Adrenal gland (tissue), 12 donors: ENCODE data around the gene TIFAB. TPM values are rescaled to one million over a fixed set of nuclear protein-coding genes. Genes with fewer than 3 reads are reported as not detected.

Experiments
- DNase-seq, 7 donors: peaks; one replicate each; pipeline ENCODE4 v3.0.0-alpha.2; 2019 to 2020
- H3K27ac ChIP-seq, 5 donors: fragments of 200-600 bp; sonication (generic) in 4 of 5; 1 replicate in 3 of 5; 2 replicates in 2 of 5; pipeline versions ENCODE4 v1.5.1 to v1.8.0; 2016 to 2020; ENCODE audit warnings: mild to moderate bottlenecking in 1 of 5
- H3K27me3 ChIP-seq: fragments of 200-600 bp; 2 replicates; pipeline ENCODE4 v1.8.0; 2021
- H3K36me3 ChIP-seq, 2 donors: fragments of 200-600 bp; replicated peaks in 1 of 2; 1 replicate in 1 of 2; 2 replicates in 1 of 2; pipeline versions ENCODE4 v1.5.1 to v1.8.0; 2018 to 2022
- H3K4me1 ChIP-seq, 2 donors: fragments of 200-600 bp; replicated peaks in 1 of 2; 1 replicate in 1 of 2; 2 replicates in 1 of 2; pipeline versions ENCODE4 v1.5.1 to v1.8.0; 2018 to 2021
- H3K4me3 ChIP-seq, 4 donors: fragments of 200-600 bp; sonication (generic) in 3 of 4; one replicate each; pipeline ENCODE4 v1.5.1; 2016 to 2018
- H3K9me3 ChIP-seq, 3 donors: fragments of 200-600 bp; sonication (generic) in 1 of 3; replicated peaks in 1 of 3; 1 replicate in 2 of 3; 2 replicates in 1 of 3; pipeline versions ENCODE4 v1.5.1 to v1.8.0; 2016 to 2021
- POLR2A ChIP-seq, 2 donors: fragments of 450-650 bp; IDR thresholded peaks; one replicate each; pipeline ENCODE4 v1.6.1; 2017; ENCODE audit warnings: antibody characterized with exemption in 2 of 2, mild to moderate bottlenecking in 2 of 2, moderate library complexity in 1 of 2
- WGBS, 4 donors: extraction: QIAGEN DNeasy Blood & Tissue Kit in 2 of 4; methylation state at CpG; one replicate each; pipeline versions ENCODE4 v1.1.5 to v1.1.7; 2013 to 2017; 5-methylcytosine and 5-hydroxymethylcytosine counted together
- intact Hi-C, 2 donors: fragments of 100-400 bp; cut with DNase I; formaldehyde crosslinking; loops; one replicate each; pipeline versions ENCODE4 v1.14.1 to v1.15.0; 2022 to 2023
- polyA plus RNA-seq, 3 donors: library from polyadenylated mRNA; stranded (reverse); fragments of 200-250 nt in 2 of 3; fragments of 350-450 nt in 1 of 3; fragmentation: Illumina TruSeq in 1 of 3; extraction: RNeasy Lipid Tissue Mini Kit (QIAGEN cat#74804) in 1 of 3; gene quantifications; one replicate each; pipeline ENCODE4 v1.2.3, GENCODE V29; 2013 to 2014
- total RNA-seq, 9 donors: library from RNA; depleted of rRNA in 4 of 9; stranded (reverse); fragments of >200 nt in 4 of 9; fragments of 120-200 nt in 1 of 9; fragmentation: NEBNext Ultra II Directional in 1 of 9; extraction: Animal tissue kit (Norgen Biotek cat#: 25700) in 1 of 9; gene quantifications; one replicate each; pipeline versions ENCODE4 v1.1.0 to v1.2.4, GENCODE V29; 2013 to 2023
- TF ChIP-seq, protein P1 (sequence below), 6 experiments: fragments of 450-650 bp in 4 of 6; fragments of 200-600 bp in 2 of 6; sonication (generic) in 1 of 6; IDR thresholded peaks; 1 replicate in 5 of 6; 2 replicates in 1 of 6; pipeline versions ENCODE4 v1.5.1 to v1.8.0; 2016 to 2021; ENCODE audit warnings: antibody characterized with exemption in 6 of 6, mild to moderate bottlenecking in 2 of 6, moderate library complexity in 1 of 6
- donor health status: healthy with polysubstance abuse.
- donor health status: Bipolar disorder and iron deficiency.
- donor health status: DM: yes; HTN: yes; CAD: no.
- donor health status: DM: no; HTN: no; CAD: no.
- donor health status: DM: no; HTN: no; CAD: no.
- donor health status: DM: yes; HTN: yes; CAD: no.

The TIFAB gene
- total and polyA plus RNA-seq, 12 donors, result 0.06 to 0.08 TPM; not detected in 10

- no peak for TF ChIP-seq POLR2A (IDR thresholded peaks at IDR 0.05)
- TF ChIP-seq, protein P1, sequence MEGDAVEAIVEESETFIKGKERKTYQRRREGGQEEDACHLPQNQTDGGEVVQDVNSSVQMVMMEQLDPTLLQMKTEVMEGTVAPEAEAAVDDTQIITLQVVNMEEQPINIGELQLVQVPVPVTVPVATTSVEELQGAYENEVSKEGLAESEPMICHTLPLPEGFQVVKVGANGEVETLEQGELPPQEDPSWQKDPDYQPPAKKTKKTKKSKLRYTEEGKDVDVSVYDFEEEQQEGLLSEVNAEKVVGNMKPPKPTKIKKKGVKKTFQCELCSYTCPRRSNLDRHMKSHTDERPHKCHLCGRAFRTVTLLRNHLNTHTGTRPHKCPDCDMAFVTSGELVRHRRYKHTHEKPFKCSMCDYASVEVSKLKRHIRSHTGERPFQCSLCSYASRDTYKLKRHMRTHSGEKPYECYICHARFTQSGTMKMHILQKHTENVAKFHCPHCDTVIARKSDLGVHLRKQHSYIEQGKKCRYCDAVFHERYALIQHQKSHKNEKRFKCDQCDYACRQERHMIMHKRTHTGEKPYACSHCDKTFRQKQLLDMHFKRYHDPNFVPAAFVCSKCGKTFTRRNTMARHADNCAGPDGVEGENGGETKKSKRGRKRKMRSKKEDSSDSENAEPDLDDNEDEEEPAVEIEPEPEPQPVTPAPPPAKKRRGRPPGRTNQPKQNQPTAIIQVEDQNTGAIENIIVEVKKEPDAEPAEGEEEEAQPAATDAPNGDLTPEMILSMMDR (IDR thresholded peaks at IDR 0.05), result no peak
These were observed 2.8 kb upstream of the TIFAB start for GRCh38 chr5:135454946-135455345.

DNA sequence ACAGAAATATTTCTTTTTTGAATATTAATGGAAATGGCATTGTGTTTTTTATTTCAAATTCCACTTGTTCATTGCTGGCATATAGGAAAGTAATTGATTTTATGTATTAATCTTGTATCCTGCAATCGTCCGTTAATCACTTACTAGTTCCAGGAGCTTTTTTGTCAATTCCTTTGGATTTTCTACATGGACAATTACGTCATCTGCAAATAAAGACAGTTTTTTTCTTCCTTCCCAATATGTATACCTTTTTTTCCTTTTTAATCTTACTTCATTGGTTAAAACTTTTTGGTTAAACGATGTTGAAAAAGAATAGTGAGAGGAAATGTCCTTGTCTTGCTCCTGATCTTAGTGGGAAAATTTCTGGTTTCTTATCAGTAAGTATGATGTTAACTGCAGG lies 1.5 kb upstream of the TIFAB start:
- WGBS, 4 donors, result 69 to 83% (median 79%) methylated on average over 4 of the region's 4 CpGs
- Histone ChIP-seq H3K9me3 (no peaks in the 10 kb centered on the region), H3K4me3 (no peak overlapping the region), H3K27ac (no peak overlapping the region), H3K27me3 (no peaks in the 10 kb centered on the region), H3K4me1 (peaks cover 8 to 12% of the 10 kb centered on the region in 2 donors), H3K36me3 (no peaks in the 10 kb centered on the region)
- no peak for TF ChIP-seq POLR2A (IDR thresholded peaks at IDR 0.05)
- TF ChIP-seq, protein P1 (IDR thresholded peaks at IDR 0.05), result no peak
- intact Hi-C loops, result no loop called here
- DNase-seq, result no peak

More at GRCh38 chr5:135454946-135455345, 2.8 kb upstream of the TIFAB start:
- intact Hi-C loops, result no loop called here
- no peak overlapping the region for H3K27ac ChIP-seq
- H3K27me3 ChIP-seq, result no peaks in the 10 kb centered on the region
- H3K4me1 ChIP-seq, result peaks cover 8 to 12% of the 10 kb centered on the region in 2 donors
- no peaks in the 10 kb centered on the region for H3K36me3 ChIP-seq
- no peak overlapping the region for H3K4me3 ChIP-seq
- no peak for DNase-seq
- no peaks in the 10 kb centered on the region for H3K9me3 ChIP-seq
- WGBS, 4 donors, result 95 to 100% (median 97%) methylated on average over 1 to 3 of the region's 3 CpGs

DNA sequence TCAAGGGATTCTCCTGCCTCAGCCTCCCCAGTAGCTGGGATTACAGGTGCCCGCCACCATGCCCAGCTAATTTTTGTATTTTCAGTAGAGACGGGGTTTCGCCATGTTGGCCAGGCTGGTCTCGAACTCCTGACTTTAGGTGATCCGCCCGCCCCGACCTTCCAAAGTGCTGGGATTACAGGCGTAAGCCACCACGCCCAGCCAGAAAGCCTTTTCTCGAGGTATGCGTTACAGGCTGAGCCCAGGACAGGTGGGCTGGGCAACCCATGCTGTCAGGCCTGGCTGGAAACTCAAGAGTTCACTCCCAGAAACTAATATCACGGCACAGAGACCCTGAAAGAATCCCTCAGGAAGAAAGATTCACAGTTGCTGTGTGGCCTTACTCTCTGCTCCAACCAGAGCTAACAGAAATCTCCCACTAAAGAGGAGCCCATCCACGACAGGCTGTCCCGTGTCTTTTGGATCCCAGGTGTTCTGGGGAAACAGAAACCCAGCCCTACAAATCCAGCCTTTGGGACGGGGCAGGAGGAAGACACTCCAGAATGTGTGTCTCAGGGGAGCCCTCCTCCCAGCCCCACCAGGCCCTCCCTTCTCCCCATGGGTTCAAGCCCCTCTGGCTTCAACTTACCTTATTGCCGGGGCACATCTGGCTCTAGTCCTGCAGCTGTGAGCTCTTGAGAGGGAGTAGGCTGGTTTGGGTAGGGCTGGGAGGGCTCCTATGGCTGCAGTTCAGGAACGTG lies 400 bp downstream of the TIFAB start:
- Histone ChIP-seq H3K9me3 (no peaks in the 10 kb centered on the region), H3K36me3 (no peaks in the 10 kb centered on the region), H3K27ac (no peak overlapping the region), H3K27me3 (no peaks in the 10 kb centered on the region), H3K4me3 (no peak overlapping the region), H3K4me1 (peaks cover 8 to 10% of the 10 kb centered on the region in 2 donors)
- 80 to 86% (median 85%) methylated on average over 11 to 17 of the region's 17 CpGs for WGBS, 4 donors
- intact Hi-C loops, result no loop called here
- DNase-seq, result no peak
- TF ChIP-seq, protein P1 (IDR thresholded peaks at IDR 0.05), result no peak
- no peak for TF ChIP-seq POLR2A (IDR thresholded peaks at IDR 0.05)

DNA sequence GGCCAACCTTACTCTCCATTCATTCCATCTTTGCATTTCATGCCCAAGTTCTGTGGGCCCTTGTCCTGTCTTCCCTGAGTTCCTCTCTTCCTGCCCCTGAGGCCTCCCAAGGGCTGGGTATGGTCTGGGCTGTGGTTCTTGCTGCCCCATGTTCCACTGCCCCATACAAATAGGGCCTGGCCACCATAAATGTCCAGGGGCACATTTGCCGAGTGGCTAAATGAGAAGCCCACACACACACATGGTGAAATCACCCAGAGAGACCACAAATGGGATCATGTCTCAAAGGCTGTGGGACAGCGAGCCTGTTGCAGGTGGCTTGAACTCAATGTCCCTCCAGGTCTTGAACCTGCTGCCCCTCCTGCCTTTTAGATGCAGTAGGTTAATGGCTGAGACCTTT lies 1.2 kb downstream of the TIFAB start:
- TF ChIP-seq, protein P1 (IDR thresholded peaks at IDR 0.05), result no peak
- TF ChIP-seq POLR2A (IDR thresholded peaks at IDR 0.05), result no peak
- Histone ChIP-seq H3K27me3 (no peaks in the 10 kb centered on the region), H3K4me3 (no peak overlapping the region), H3K27ac (no peak overlapping the region), H3K36me3 (no peaks in the 10 kb centered on the region), H3K4me1 (peaks cover 2 to 3% of the 10 kb centered on the region in 2 donors), H3K9me3 (no peaks in the 10 kb centered on the region)
- intact Hi-C loops, result no loop called here
- DNase-seq, result no peak
- 79 to 88% (median 86%) methylated on average over 2 of the region's 2 CpGs for WGBS, 4 donors
